Measurements from ENCODE around the gene RNU1-3. TPM values are rescaled to one million over a fixed set of nuclear protein-coding genes. Genes with fewer than 3 reads are reported as not detected.
"Not testable (repeated sequence)": the region's sequence is repeated elsewhere in the genome, so short reads cannot be mapped to it uniquely, and the experiment has no call there.

Gene RNU1-3
- total RNA-seq, 1 donor from 2014 or later = under 0.01 TPM

- peaks cover 10% of the 10 kb centered on the region for H3K4me1 Mint-ChIP-seq
Observed at GRCh38 chr1:16632044-16632850, 34.5 kb downstream of the RNU1-3 start.

GRCh38 chr1:16631248-16632043 lies 35.3 kb downstream of the RNU1-3 start:
- Mint-ChIP-seq H3K9me3 (no peaks in the 10 kb centered on the region), H3K4me3 (peak overlapping the region; percentile 44), H3K4me1 (peaks cover 10% of the 10 kb centered on the region), H3K27ac (peak overlapping the region; percentile 44), H3K27me3 (ENCODE audit: insufficient read depth, low read depth) (peaks cover 8% of the 10 kb centered on the region), H3K36me3 (peaks cover 53% of the 10 kb centered on the region)
- Histone ChIP-seq H3K4me3 (no peak overlapping the region), H3K36me3 (no peaks in the 10 kb centered on the region), H3K27me3 (no peaks in the 10 kb centered on the region), H3K4me2 (no peak overlapping the region), H2AFZ (replicated peaks) (no peak overlapping the region), H3F3A (ENCODE audit: low read depth) (no peaks in the 10 kb centered on the region), H3K9ac (no peak overlapping the region), H3K4me1 (no peaks in the 10 kb centered on the region), H3K79me2 (ENCODE audit: low read depth) (peaks cover 13% of the 10 kb centered on the region), H3K27ac (no peak overlapping the region), H3K9me3 (ENCODE audit: low read depth) (no peaks in the 10 kb centered on the region), H4K20me1 (ENCODE audit: low read depth) (peaks cover 8% of the 10 kb centered on the region)
- no peak for TF ChIP-seq EZH2 (IDR thresholded peaks at IDR 0.05)
- TF ChIP-seq, protein P1, sequence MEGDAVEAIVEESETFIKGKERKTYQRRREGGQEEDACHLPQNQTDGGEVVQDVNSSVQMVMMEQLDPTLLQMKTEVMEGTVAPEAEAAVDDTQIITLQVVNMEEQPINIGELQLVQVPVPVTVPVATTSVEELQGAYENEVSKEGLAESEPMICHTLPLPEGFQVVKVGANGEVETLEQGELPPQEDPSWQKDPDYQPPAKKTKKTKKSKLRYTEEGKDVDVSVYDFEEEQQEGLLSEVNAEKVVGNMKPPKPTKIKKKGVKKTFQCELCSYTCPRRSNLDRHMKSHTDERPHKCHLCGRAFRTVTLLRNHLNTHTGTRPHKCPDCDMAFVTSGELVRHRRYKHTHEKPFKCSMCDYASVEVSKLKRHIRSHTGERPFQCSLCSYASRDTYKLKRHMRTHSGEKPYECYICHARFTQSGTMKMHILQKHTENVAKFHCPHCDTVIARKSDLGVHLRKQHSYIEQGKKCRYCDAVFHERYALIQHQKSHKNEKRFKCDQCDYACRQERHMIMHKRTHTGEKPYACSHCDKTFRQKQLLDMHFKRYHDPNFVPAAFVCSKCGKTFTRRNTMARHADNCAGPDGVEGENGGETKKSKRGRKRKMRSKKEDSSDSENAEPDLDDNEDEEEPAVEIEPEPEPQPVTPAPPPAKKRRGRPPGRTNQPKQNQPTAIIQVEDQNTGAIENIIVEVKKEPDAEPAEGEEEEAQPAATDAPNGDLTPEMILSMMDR (IDR thresholded peaks at IDR 0.05) = no peak
- TF ChIP-seq EZH2phosphoT487 (IDR thresholded peaks at IDR 0.05) = no peak
- DNase-seq (ENCODE audit: low spot score) = no peak

More at GRCh38 chr1:16632044-16632850, 34.5 kb downstream of the RNU1-3 start:
- H3K4me3 ChIP-seq; H3K36me3 ChIP-seq; H3F3A ChIP-seq (ENCODE audit: low read depth); H3K27ac ChIP-seq; H3K4me1 ChIP-seq; H3K9me3 Mint-ChIP-seq; DNase-seq (ENCODE audit: low spot score); H3K27me3 ChIP-seq; H3K4me2 ChIP-seq; H2AFZ ChIP-seq (replicated peaks); H3K4me3 Mint-ChIP-seq; H3K9ac ChIP-seq; H3K9me3 ChIP-seq (ENCODE audit: low read depth); H3K27me3 Mint-ChIP-seq (ENCODE audit: insufficient read depth, low read depth): not testable (repeated sequence)
- Histone ChIP-seq H4K20me1 (ENCODE audit: low read depth) (peaks cover 11% of the 10 kb centered on the region), H3K79me2 (ENCODE audit: low read depth) (peaks cover 21% of the 10 kb centered on the region)
- peak overlapping the region; percentile 44 for H3K27ac Mint-ChIP-seq
- H3K36me3 Mint-ChIP-seq = peaks cover 51% of the 10 kb centered on the region

DNA sequence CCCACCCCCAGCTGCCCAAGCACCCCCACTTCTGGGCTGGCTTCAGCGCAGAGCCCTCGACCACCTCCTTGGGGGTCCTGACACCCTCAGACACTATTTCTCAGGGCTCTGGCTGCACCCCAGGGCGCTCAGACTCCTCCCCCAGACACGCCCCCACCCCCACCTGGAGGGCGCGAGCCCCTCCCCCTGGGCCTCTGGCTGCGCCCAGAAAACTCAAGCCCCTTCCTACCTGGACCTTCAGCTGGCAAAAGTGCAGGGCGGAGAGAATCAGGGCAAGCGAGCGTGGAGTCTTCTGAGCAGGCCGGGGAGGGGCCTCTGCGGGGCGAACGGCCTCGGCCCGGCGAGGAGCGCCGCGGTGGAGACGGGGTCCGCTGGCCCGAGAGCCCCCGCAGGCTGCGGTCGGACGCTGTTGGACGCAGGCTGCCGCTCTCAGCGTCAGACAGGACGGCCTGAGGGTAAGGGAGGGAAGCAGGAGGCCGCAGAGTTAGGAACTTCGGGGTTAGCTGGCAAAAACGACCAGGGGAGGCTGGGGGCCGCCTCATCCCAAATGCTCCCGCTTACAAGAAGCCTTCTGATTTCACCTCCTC lies 36.0 kb downstream of the RNU1-3 start:
- peaks cover 59% of the 10 kb centered on the region for H3K36me3 Mint-ChIP-seq
- Histone ChIP-seq H3K79me2 (ENCODE audit: low read depth) (peaks cover 6% of the 10 kb centered on the region), H3K27ac (no peak overlapping the region), H3K27me3 (no peaks in the 10 kb centered on the region), H3F3A (ENCODE audit: low read depth) (no peaks in the 10 kb centered on the region), H3K4me1 (no peaks in the 10 kb centered on the region), H3K36me3 (no peaks in the 10 kb centered on the region), H3K9ac (no peak overlapping the region), H2AFZ (replicated peaks) (no peak overlapping the region), H4K20me1 (ENCODE audit: low read depth) (peaks cover 8% of the 10 kb centered on the region), H3K9me3 (ENCODE audit: low read depth) (no peaks in the 10 kb centered on the region), H3K4me3 (no peak overlapping the region), H3K4me2 (no peak overlapping the region)
- peak overlapping the region; percentile 44 for H3K4me3 Mint-ChIP-seq
- no peak for DNase-seq (ENCODE audit: low spot score)
- peaks cover 10% of the 10 kb centered on the region for H3K4me1 Mint-ChIP-seq
- no peak overlapping the region for H3K27ac Mint-ChIP-seq
- TF ChIP-seq EZH2 (IDR thresholded peaks at IDR 0.05) = no peak
- TF ChIP-seq EZH2phosphoT487 (IDR thresholded peaks at IDR 0.05) = no peak
- no peaks in the 10 kb centered on the region for H3K9me3 Mint-ChIP-seq
- H3K27me3 Mint-ChIP-seq (ENCODE audit: insufficient read depth, low read depth) = peaks cover 8% of the 10 kb centered on the region

GRCh38 chr1:16629916-16630530 lies 36.7 kb downstream of the RNU1-3 start:
- H3K9ac ChIP-seq; H3K4me2 ChIP-seq; H3K4me3 ChIP-seq; H3K36me3 ChIP-seq; H2AFZ ChIP-seq (replicated peaks); H3K79me2 ChIP-seq (ENCODE audit: low read depth); H3K27me3 ChIP-seq; H3K9me3 ChIP-seq (ENCODE audit: low read depth); H4K20me1 ChIP-seq (ENCODE audit: low read depth); H3K27ac ChIP-seq; DNase-seq (ENCODE audit: low spot score); H3K4me1 ChIP-seq; H3K9me3 Mint-ChIP-seq; H3F3A ChIP-seq (ENCODE audit: low read depth); H3K27me3 Mint-ChIP-seq (ENCODE audit: insufficient read depth, low read depth): not testable (repeated sequence)
- peaks cover 59% of the 10 kb centered on the region for H3K36me3 Mint-ChIP-seq
- H3K4me3 Mint-ChIP-seq = peak overlapping the region; percentile 11
- peak overlapping the region; percentile 58 for H3K27ac Mint-ChIP-seq
- peaks cover 11% of the 10 kb centered on the region for H3K4me1 Mint-ChIP-seq

Measured in neural progenitor cell (in vitro differentiated cells).